GM12878 (cell line): Measurements from ENCODE around the gene ZBTB44. TPM values are rescaled to one million over a fixed set of nuclear protein-coding genes. Genes with fewer than 3 reads are reported as not detected.

Source experiments
- ATAC-seq: fragments of 200-7000 bp; cut with Tn5 transposase; 3 replicates; pipeline ENCODE4 v1.9.1; 2020; ENCODE audit warnings: mild to moderate bottlenecking, moderate library complexity
- BruUV-seq: library from RNA; stranded (reverse); fragments of 400-500 nt; replicated peaks from 2 replicates; lab custom pipeline; 2021; lab: Mats Ljungman, UMichigan
- CTCF ChIA-PET: fragments of 300-600 bp; sonication (Branson Sonifier 250); formaldehyde crosslinking; extraction: SDS; loops from one replicate; lab custom pipeline; 2021; ENCODE audit warnings: inconsistent platforms; lab: Yijun Ruan, JAX
- POLR2A ChIA-PET: fragments of 350-600 bp; formaldehyde crosslinking; extraction: SDS; loops from one replicate; lab custom pipeline; 2021; ENCODE audit warnings: inconsistent platforms; lab: Charles Lee
- RAD21 ChIA-PET: fragments of 300-600 bp; sonication (Branson Sonifier 250); formaldehyde crosslinking; loops from one replicate; lab custom pipeline; 2023; ENCODE audit warnings: antibody characterized with exemption; ENCODE audit not compliant: unreplicated experiment; lab: Charles Lee
- SMC1A ChIA-PET: fragments of 300-600 bp; sonication (Branson Sonifier 250); formaldehyde crosslinking; loops from one replicate; lab custom pipeline; 2023; ENCODE audit not compliant: unreplicated experiment, uncharacterized antibody; lab: Charles Lee
- DNase-seq: peaks from one replicate; pipeline ENCODE4 v3.0.0-alpha.2; 2011; ENCODE audit warnings: low read depth, low spot score
- FAIRE-seq: peaks from 3 replicates; lab custom pipeline; 2011; peaks lifted over from hg19 to GRCh38; lab: Jason Lieb, UNC
- H2AFZ ChIP-seq: 2 replicates; pipeline ENCODE4 v1.6.0; 2011; ENCODE audit warnings: low read depth, low read length, control low read depth; ENCODE audit not compliant: control insufficient read depth
- H3K27ac ChIP-seq: 2 replicates; pipeline ENCODE4 v1.5.1; 2011; ENCODE audit warnings: control low read depth; ENCODE audit not compliant: control insufficient read depth, insufficient read depth
- H3K27me3 ChIP-seq, 2 experiments: replicated peaks in 1 of 2; 2 replicates each; pipeline versions ENCODE4 v1.6.0 to v1.6.1; 2011; ENCODE audit warnings: low read length in 1 of 2; ENCODE audit not compliant: control insufficient read depth in 2 of 2, insufficient read depth in 2 of 2
- H3K36me3 ChIP-seq, 2 experiments: 2 replicates each; pipeline ENCODE4 v1.5.1; 2011; ENCODE audit warnings: low read length in 1 of 2; ENCODE audit not compliant: control insufficient read depth in 2 of 2, insufficient read depth in 2 of 2
- H3K4me1 ChIP-seq: 2 replicates; pipeline ENCODE4 v1.6.1; 2011; ENCODE audit warnings: mild to moderate bottlenecking, low read length, moderate library complexity, mixed read lengths; ENCODE audit not compliant: control insufficient read depth, insufficient read depth
- H3K4me2 ChIP-seq: 2 replicates; pipeline ENCODE4 v1.6.0; 2011; ENCODE audit warnings: control low read depth; ENCODE audit not compliant: control insufficient read depth, insufficient read depth
- H3K4me3 ChIP-seq: fragments of 200-600 bp; sonication (generic); 2 replicates; pipeline ENCODE4 v1.5.1; 2016
- H3K79me2 ChIP-seq: 2 replicates; pipeline ENCODE4 v1.6.0; 2011; ENCODE audit warnings: low read length; ENCODE audit not compliant: control insufficient read depth, insufficient read depth
- H3K9ac ChIP-seq: 2 replicates; pipeline ENCODE4 v1.8.0; 2011; ENCODE audit warnings: low read length, control low read depth, mixed read lengths; ENCODE audit not compliant: control insufficient read depth, insufficient read depth
- H3K9me3 ChIP-seq: replicated peaks from 3 replicates; pipeline ENCODE4 v1.5.1; 2011; ENCODE audit warnings: mild to moderate bottlenecking, low read length; ENCODE audit not compliant: control insufficient read depth, insufficient read depth
- H4K20me1 ChIP-seq: 2 replicates; pipeline ENCODE4 v1.6.0; 2011; ENCODE audit not compliant: control insufficient read depth, insufficient read depth
- ASH2L ChIP-seq: fragments of 300-600, 200-600 bp; sonication (generic); IDR thresholded peaks from 2 replicates; pipeline ENCODE4 v1.6.1; 2017; ENCODE audit warnings: low read depth, mild to moderate bottlenecking, borderline replicate concordance
- ATF7 ChIP-seq: fragments of 450-650 bp; IDR thresholded peaks from 2 replicates; pipeline ENCODE4 v1.6.1; 2016; ENCODE audit warnings: low read depth, mild to moderate bottlenecking
- CREM ChIP-seq: IDR thresholded peaks from 2 replicates; pipeline ENCODE4 v1.6.1; 2014; ENCODE audit warnings: antibody characterized with exemption, low read depth
- EZH2 ChIP-seq: IDR thresholded peaks from 2 replicates; pipeline ENCODE4 v1.6.1; 2012; ENCODE audit warnings: low read depth, mild to moderate bottlenecking, control low read depth, inconsistent platforms, low read length, borderline replicate concordance; ENCODE audit not compliant: control insufficient read depth
- FOS ChIP-seq: IDR thresholded peaks from 3 replicates; pipeline ENCODE4 v1.6.1; 2011; ENCODE audit warnings: borderline replicate concordance; ENCODE audit not compliant: insufficient read length; ENCODE audit errors: extremely low read depth
- KLF5 ChIP-seq: fragments of 450-650 bp; IDR thresholded peaks from 2 replicates; pipeline ENCODE4 v1.6.1; 2014; ENCODE audit warnings: mild to moderate bottlenecking; ENCODE audit not compliant: partially characterized antibody
- RELA ChIP-seq: fragments of 450-650 bp; IDR thresholded peaks from 2 replicates; pipeline ENCODE4 v1.8.0; 2014; ENCODE audit warnings: borderline replicate concordance; ENCODE audit not compliant: partially characterized antibody
- TAF1 ChIP-seq: IDR thresholded peaks from 2 replicates; pipeline ENCODE4 v1.6.1; 2011; ENCODE audit warnings: mild to moderate bottlenecking, low read depth, low read length, borderline replicate concordance
- ZNF384 ChIP-seq: IDR thresholded peaks from 2 replicates; pipeline ENCODE4 v1.6.1; 2012; ENCODE audit warnings: low read depth, mild to moderate bottlenecking, low read length, improper control_type of control experiment, borderline replicate concordance
- ZZZ3 ChIP-seq: IDR thresholded peaks from 2 replicates; pipeline ENCODE4 v1.6.1; 2011; ENCODE audit warnings: low read depth; ENCODE audit not compliant: control insufficient read depth, insufficient read length
- WGBS: methylation state at CpG from one replicate; pipeline ENCODE4 v1.1.6; 2016; ENCODE audit warnings: low lambda C conversion rate; ENCODE audit not compliant: insufficient replicate concordance, insufficient coverage; ENCODE audit errors: missing lambda C conversion rate; 5-methylcytosine and 5-hydroxymethylcytosine counted together
- in situ Hi-C: fragments of 300-500 bp; cut with MboI; formaldehyde crosslinking; loops from 9 replicates; pipeline ENCODE4 v1.14.3; 2018; ENCODE audit warnings: mixed read lengths
- intact Hi-C: fragments of 100-400 bp; cut with micrococcal nuclease; formaldehyde crosslinking; loops from one replicate; pipeline ENCODE4 v1.14.2; 2022; ENCODE audit not compliant: unreplicated experiment
- polyA plus RNA-seq, 11 experiments: library from polyadenylated mRNA; depleted of rRNA in 4 of 11; unstranded in 6 of 11; stranded (reverse) in 5 of 11; fragments of >200 nt; fragmentation: Nextera tagmentation in 4 of 11; fragmentation: Illumina TruSeq in 1 of 11; extraction: Ambion mirVana in 4 of 11; extraction: Trizol in 1 of 11; gene quantifications; 1 replicate in 1 of 11; 2 replicates in 10 of 11; pipeline versions ENCODE4 v1.2.1 to v1.2.3, GENCODE V29; 2011 to 2016; ENCODE audit warnings: inconsistent platforms in 2 of 11, missing spikeins in 2 of 11, low read depth in 1 of 11
- total RNA-seq, 4 experiments: library from RNA; depleted of rRNA in 3 of 4; stranded (reverse); fragments of >200 nt in 3 of 4; fragmentation: Illumina TruSeq in 1 of 4; extraction: Trizol in 1 of 4; gene quantifications; 2 replicates each; pipeline versions ENCODE4 v1.2.1 to v1.2.3, GENCODE V29; 2013 to 2021
- TF ChIP-seq, protein P1 (sequence below): fragments of 450-650 bp; IDR thresholded peaks from 2 replicates; pipeline ENCODE4 v1.6.1; 2017; ENCODE audit warnings: mild to moderate bottlenecking, moderate library complexity
- TF ChIP-seq, protein P2 (sequence below): IDR thresholded peaks from 2 replicates; pipeline ENCODE4 v1.6.1; 2012; ENCODE audit warnings: low read depth, low read length, improper control_type of control experiment

ZBTB44 gene
- total and polyA plus RNA-seq, 10 of the 15 experiments (the other 5 are each of a cell fraction or from before 2014, with no cell fraction given), result 2.8 to 38.2 (median 12.2) TPM

DNA sequence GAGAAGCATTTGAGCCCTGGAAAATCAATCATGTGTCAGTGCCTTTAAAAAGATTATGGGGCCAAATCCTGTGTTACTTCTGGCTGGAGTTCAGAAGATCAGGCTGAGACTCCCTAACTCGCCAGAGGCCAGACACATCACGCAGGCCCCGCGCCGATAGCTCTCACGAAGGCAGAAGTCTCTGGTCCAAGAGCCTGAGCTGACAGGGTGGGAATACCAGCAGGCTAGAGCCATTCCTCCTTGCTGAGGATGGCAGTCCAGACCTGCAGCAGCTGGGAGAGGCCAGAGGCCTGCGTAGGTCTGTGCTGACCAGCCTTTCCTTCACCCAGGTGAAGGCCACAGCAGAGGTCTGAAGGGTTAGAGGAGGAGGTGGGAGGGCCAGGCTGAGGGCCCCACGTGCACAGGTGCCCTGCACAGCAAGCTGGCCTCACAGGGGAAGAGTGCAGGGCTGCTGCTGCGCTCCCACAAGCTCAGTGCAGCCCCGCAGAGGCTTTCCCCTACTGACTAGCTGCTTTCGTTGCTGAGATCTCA lies 102.2 kb downstream of the ZBTB44 start (continued):
- TF ChIP-seq, protein P1, sequence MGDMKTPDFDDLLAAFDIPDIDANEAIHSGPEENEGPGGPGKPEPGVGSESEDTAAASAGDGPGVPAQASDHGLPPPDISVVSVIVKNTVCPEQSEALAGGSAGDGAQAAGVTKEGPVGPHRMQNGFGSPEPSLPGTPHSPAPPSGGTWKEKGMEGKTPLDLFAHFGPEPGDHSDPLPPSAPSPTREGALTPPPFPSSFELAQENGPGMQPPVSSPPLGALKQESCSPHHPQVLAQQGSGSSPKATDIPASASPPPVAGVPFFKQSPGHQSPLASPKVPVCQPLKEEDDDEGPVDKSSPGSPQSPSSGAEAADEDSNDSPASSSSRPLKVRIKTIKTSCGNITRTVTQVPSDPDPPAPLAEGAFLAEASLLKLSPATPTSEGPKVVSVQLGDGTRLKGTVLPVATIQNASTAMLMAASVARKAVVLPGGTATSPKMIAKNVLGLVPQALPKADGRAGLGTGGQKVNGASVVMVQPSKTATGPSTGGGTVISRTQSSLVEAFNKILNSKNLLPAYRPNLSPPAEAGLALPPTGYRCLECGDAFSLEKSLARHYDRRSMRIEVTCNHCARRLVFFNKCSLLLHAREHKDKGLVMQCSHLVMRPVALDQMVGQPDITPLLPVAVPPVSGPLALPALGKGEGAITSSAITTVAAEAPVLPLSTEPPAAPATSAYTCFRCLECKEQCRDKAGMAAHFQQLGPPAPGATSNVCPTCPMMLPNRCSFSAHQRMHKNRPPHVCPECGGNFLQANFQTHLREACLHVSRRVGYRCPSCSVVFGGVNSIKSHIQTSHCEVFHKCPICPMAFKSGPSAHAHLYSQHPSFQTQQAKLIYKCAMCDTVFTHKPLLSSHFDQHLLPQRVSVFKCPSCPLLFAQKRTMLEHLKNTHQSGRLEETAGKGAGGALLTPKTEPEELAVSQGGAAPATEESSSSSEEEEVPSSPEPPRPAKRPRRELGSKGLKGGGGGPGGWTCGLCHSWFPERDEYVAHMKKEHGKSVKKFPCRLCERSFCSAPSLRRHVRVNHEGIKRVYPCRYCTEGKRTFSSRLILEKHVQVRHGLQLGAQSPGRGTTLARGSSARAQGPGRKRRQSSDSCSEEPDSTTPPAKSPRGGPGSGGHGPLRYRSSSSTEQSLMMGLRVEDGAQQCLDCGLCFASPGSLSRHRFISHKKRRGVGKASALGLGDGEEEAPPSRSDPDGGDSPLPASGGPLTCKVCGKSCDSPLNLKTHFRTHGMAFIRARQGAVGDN, result no peak
- TF ChIP-seq ZZZ3, result no peak
- TF ChIP-seq RELA, result no peak
- TF ChIP-seq ZNF384, result no peak
- no peak for TF ChIP-seq ASH2L
- no peak for TF ChIP-seq ATF7

DNA sequence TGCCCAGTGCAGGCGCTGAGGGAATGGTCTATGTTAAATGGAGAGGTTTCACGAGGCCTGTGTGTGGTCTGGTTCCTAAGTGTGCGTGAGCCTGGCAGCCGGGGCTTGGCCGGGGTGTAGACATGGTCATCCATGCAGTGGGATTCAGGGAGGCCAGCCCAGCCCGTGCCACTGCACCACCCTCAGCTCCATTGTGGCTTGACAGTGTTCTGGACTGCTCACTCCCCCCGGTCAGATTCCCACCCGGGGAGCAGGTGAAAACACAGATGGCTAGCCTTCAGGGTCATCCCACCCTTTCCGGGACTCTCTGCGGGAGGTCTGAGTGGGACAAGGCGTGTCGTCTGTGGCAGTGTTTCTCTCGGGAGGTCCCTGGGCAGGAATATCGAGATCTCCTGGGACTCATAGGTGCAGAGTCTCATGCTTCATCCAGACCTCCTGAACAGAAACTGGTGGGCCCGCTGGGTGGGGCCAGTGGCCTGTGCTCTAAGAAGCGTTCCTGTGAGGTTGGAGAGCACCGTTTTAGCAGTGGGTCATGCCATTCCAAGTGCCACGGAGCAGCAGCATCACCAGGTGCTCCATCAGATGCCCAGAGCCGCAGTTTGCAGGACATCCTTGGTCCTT lies 102.8 kb downstream of the ZBTB44 start:
- intact Hi-C loops (loop anchor here (2.0 kb wide), 1 partner anchor 651 kb away; no protein-coding TSS in a partner anchor), in situ Hi-C loops (loop anchor here (10.0 kb wide), 1 partner anchor 213 kb away; the partner anchor contains the start of gene ADAMTS8)
- Histone ChIP-seq H3K4me1 (no peaks in the 10 kb centered on the region), H3K9me3 (no peaks in the 10 kb centered on the region), H3K27ac (no peak overlapping the region), H3K36me3 (no peaks in the 10 kb centered on the region), H3K79me2 (no peaks in the 10 kb centered on the region), H2AFZ (no peak overlapping the region), H3K27me3 (no peaks in the 10 kb centered on the region), H4K20me1 (peaks cover 6% of the 10 kb centered on the region; the same call in 1 of the 2 replicates), H3K4me3 (no peak overlapping the region), H3K4me2 (no peak overlapping the region), H3K9ac (no peak overlapping the region)
- ATAC-seq, result no peak
- SMC1A ChIA-PET, result interaction anchor here (0.6 to 3.0 kb wide), 12 partner anchors 14 to 1602 kb away, joined by 3 to 43 read pairs (median 4); no protein-coding TSS in a partner anchor
- no TSS peak for BruUV-seq
- CTCF ChIA-PET, result interaction anchor here (0.7 to 1.8 kb wide), 18 partner anchors 14 to 684 kb away, joined by 3 to 72 read pairs (median 7); no protein-coding TSS in a partner anchor
- DNase-seq, result no peak
- RAD21 ChIA-PET, result interaction anchor here (0.6 to 1.6 kb wide), 11 partner anchors 52 to 650 kb away, joined by 3 to 43 read pairs (median 3); partner anchors contain the start of gene ST14
- POLR2A ChIA-PET, result no interaction called here
- 43% methylated on average over 19 of the region's 19 CpGs for WGBS
- TF ChIP-seq, protein P2, sequence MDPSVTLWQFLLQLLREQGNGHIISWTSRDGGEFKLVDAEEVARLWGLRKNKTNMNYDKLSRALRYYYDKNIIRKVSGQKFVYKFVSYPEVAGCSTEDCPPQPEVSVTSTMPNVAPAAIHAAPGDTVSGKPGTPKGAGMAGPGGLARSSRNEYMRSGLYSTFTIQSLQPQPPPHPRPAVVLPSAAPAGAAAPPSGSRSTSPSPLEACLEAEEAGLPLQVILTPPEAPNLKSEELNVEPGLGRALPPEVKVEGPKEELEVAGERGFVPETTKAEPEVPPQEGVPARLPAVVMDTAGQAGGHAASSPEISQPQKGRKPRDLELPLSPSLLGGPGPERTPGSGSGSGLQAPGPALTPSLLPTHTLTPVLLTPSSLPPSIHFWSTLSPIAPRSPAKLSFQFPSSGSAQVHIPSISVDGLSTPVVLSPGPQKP, result no peak
- TF ChIP-seq FOS, result no peak
- TF ChIP-seq EZH2, result no peak
- TF ChIP-seq KLF5, result no peak
- no peak for TF ChIP-seq TAF1
- no peak for TF ChIP-seq CREM
- no peak for FAIRE-seq
